CD4-positive, CD25-positive, alpha-beta regulatory T cell (primary cell): ENCODE measurements around the gene ZMYND8. TPM values are rescaled to one million over a fixed set of nuclear protein-coding genes. Genes with fewer than 3 reads are reported as not detected.

Source experiments
- ATAC-seq, 2 donors: fragments of 150-1000 bp; cut with Tn5 transposase; one replicate each; pipeline ENCODE4 v1.10.0; 2021; ENCODE audit warnings: low read depth in 2 of 2, moderate number of reproducible peaks in 2 of 2, moderate library complexity in 1 of 2
- DNase-seq, 3 donors: peaks; one replicate each; pipeline versions ENCODE4 v3.0.0 to v3.0.0-alpha.2; 2012 to 2022; ENCODE audit warnings: mixed read lengths in 1 of 3
- H3K27ac ChIP-seq: one replicate; pipeline ENCODE4 v1.7.0; 2013; ENCODE audit warnings: mild to moderate bottlenecking, low read length; ENCODE audit not compliant: insufficient read depth, poor library complexity, severe bottlenecking
- H3K27me3 ChIP-seq: one replicate; pipeline ENCODE4 v1.7.0; 2013; ENCODE audit warnings: low read length; ENCODE audit not compliant: control insufficient read depth, insufficient read depth
- H3K36me3 ChIP-seq: one replicate; pipeline ENCODE4 v1.7.0; 2013; ENCODE audit warnings: mild to moderate bottlenecking, low read length, moderate library complexity; ENCODE audit not compliant: control insufficient read depth, insufficient read depth
- H3K4me1 ChIP-seq: 2 replicates; pipeline ENCODE4 v1.7.0; 2013; ENCODE audit warnings: mild to moderate bottlenecking, low read length; ENCODE audit not compliant: insufficient read depth, control insufficient read depth, poor library complexity, severe bottlenecking
- H3K4me3 ChIP-seq: one replicate; pipeline ENCODE4 v1.7.0; 2013; ENCODE audit warnings: low read depth, mild to moderate bottlenecking, low read length, moderate library complexity
- H3K9me3 ChIP-seq, 2 experiments: 1 replicate in 1 of 2; 2 replicates in 1 of 2; pipeline ENCODE4 v1.7.0; 2013; ENCODE audit warnings: low read length in 2 of 2, mild to moderate bottlenecking in 1 of 2, moderate library complexity in 1 of 2; ENCODE audit not compliant: control insufficient read depth in 2 of 2
- H3K27ac Mint-ChIP-seq, 3 donors: one replicate each; pipeline ENCODE4 v1.8.0; 2020 to 2022; ENCODE audit warnings: mild to moderate bottlenecking in 3 of 3, mixed read lengths in 3 of 3, moderate library complexity in 2 of 3
- H3K27me3 Mint-ChIP-seq: one replicate; pipeline ENCODE4 v1.8.0; 2022; ENCODE audit warnings: mild to moderate bottlenecking, mixed read lengths
- H3K36me3 Mint-ChIP-seq: one replicate; pipeline ENCODE4 v1.8.0; 2020; ENCODE audit warnings: mixed read lengths
- H3K4me1 Mint-ChIP-seq, 4 donors: one replicate each; pipeline ENCODE4 v1.8.0; 2020 to 2022; ENCODE audit warnings: mixed read lengths in 4 of 4, mild to moderate bottlenecking in 1 of 4
- H3K4me3 Mint-ChIP-seq, 4 donors: one replicate each; pipeline ENCODE4 v1.8.0; 2020 to 2022; ENCODE audit warnings: mild to moderate bottlenecking in 4 of 4, mixed read lengths in 4 of 4, moderate library complexity in 3 of 4
- H3K9me3 Mint-ChIP-seq, 7 donors: one replicate each; pipeline ENCODE4 v1.8.0; 2020 to 2022; ENCODE audit warnings: mixed read lengths in 7 of 7, mild to moderate bottlenecking in 3 of 7, moderate library complexity in 2 of 7
- polyA plus RNA-seq, 4 donors: library from polyadenylated mRNA; unstranded; fragments of 300-500 nt; fragmentation: Illumina TruSeq; gene quantifications; one replicate each; pipeline ENCODE4 v1.2.3, GENCODE V29; 2021
- total RNA-seq: library from RNA; stranded (reverse); gene quantifications from one replicate; pipeline ENCODE4 v1.2.3, GENCODE V29; 2022

Gene ZMYND8
- total and polyA plus RNA-seq, 5 donors from 2014 or later: 7.5 to 47.2 (median 8.9) TPM

- no peak for ATAC-seq
- no peaks in the 10 kb centered on the region for H3K27me3 ChIP-seq
- H3K27ac ChIP-seq: peak overlapping the region; percentile 89
- peak overlapping the region; percentile 94 to 96 (median 95) for H3K4me3 Mint-ChIP-seq
- no peaks in the 10 kb centered on the region for H3K9me3 Mint-ChIP-seq
- H3K4me3 ChIP-seq: peak overlapping the region; percentile 93
- DNase-seq: no peak
- H3K4me1 Mint-ChIP-seq: peaks cover 24 to 44% (median 31%) of the 10 kb centered on the region in 4 donors
- no peaks in the 10 kb centered on the region for H3K27me3 Mint-ChIP-seq
- no peaks in the 10 kb centered on the region for H3K9me3 ChIP-seq
- H3K36me3 Mint-ChIP-seq: peaks cover 19% of the 10 kb centered on the region
- H3K36me3 ChIP-seq: peaks cover 3% of the 10 kb centered on the region
- peak overlapping the region; percentile 87 to 99 (median 99) for H3K27ac Mint-ChIP-seq
- H3K4me1 ChIP-seq: peaks cover 84% of the 10 kb centered on the region
Measured at GRCh38 chr20:47354464-47354713, 2.1 kb downstream of the ZMYND8 start.

- Histone ChIP-seq H3K27me3 (no peaks in the 10 kb centered on the region), H3K27ac (no peak overlapping the region), H3K36me3 (peaks cover 3% of the 10 kb centered on the region), H3K4me1 (peaks cover 86% of the 10 kb centered on the region), H3K4me3 (peak overlapping the region; percentile 93), H3K9me3 (no peaks in the 10 kb centered on the region)
- no peaks in the 10 kb centered on the region for H3K27me3 Mint-ChIP-seq
- H3K36me3 Mint-ChIP-seq: peaks cover 19% of the 10 kb centered on the region
- ATAC-seq: no peak
- peaks cover 23 to 41% (median 27%) of the 10 kb centered on the region in 4 donors for H3K4me1 Mint-ChIP-seq
- peak overlapping the region; percentile 94 to 96 (median 95) for H3K4me3 Mint-ChIP-seq
- peak overlapping the region; percentile 87 to 99 (median 99) for H3K27ac Mint-ChIP-seq
- no peaks in the 10 kb centered on the region for H3K9me3 Mint-ChIP-seq
- no peak for DNase-seq
Measured at GRCh38 chr20:47353692-47354463, 2.6 kb downstream of the ZMYND8 start.

DNA sequence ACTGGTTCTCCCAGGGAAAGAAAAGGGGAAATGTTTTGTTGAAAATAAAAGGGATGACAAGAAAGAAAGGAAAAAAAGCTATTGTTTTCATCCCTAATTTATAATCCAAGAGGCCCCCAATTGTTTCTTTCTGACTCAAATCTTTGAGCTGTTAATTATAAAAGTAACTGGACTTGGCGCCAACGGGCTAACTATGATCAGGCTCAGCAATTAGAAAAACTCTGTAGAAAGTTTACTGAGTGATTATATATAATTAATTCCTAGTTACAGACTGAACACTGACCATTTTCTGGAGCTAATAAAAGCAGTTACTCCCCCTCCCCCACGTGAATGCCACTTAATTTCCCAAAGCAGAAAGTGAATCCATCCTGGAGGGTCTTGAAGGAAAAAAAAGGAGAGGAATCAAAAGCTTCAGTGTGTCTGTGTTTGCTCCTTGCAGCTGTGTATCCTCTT is 3.2 kb downstream of the ZMYND8 start:
- peak overlapping the region; percentile 93 for H3K4me3 ChIP-seq

GRCh38 chr20:47352332-47353238 is 3.9 kb downstream of the ZMYND8 start:
- peak overlapping the region; percentile 93 for H3K4me3 ChIP-seq
- Mint-ChIP-seq H3K4me3 (peak overlapping the region in 2 of 4 donors; percentile 78 to 96), H3K27me3 (no peaks in the 10 kb centered on the region), H3K36me3 (peaks cover 22% of the 10 kb centered on the region), H3K4me1 (peaks cover 15 to 39% (median 20%) of the 10 kb centered on the region in 4 donors), H3K9me3 (no peaks in the 10 kb centered on the region), H3K27ac (peak overlapping the region in 2 of 3 donors; percentile 67 to 86)
- H3K4me1 ChIP-seq: peaks cover 91% of the 10 kb centered on the region
- no peaks in the 10 kb centered on the region for H3K9me3 ChIP-seq
- DNase-seq (no peak), ATAC-seq (no peak)
- H3K27ac ChIP-seq: no peak overlapping the region
- H3K36me3 ChIP-seq: peaks cover 15% of the 10 kb centered on the region
- no peaks in the 10 kb centered on the region for H3K27me3 ChIP-seq

More for the DNA sequence above, 3.2 kb downstream of the ZMYND8 start:
- peak overlapping the region; percentile 60 to 96 (median 95) for H3K4me3 Mint-ChIP-seq
- peaks cover 19% of the 10 kb centered on the region for H3K36me3 Mint-ChIP-seq
- H3K4me1 ChIP-seq: peaks cover 88% of the 10 kb centered on the region
- no peaks in the 10 kb centered on the region for H3K27me3 Mint-ChIP-seq
- peak overlapping the region; percentile 46 to 86 (median 67) for H3K27ac Mint-ChIP-seq
- ATAC-seq (no peak), DNase-seq (no peak)
- H3K27ac ChIP-seq: no peak overlapping the region
- no peaks in the 10 kb centered on the region for H3K9me3 ChIP-seq
- peaks cover 21 to 41% (median 25%) of the 10 kb centered on the region in 4 donors for H3K4me1 Mint-ChIP-seq
- H3K36me3 ChIP-seq: peaks cover 9% of the 10 kb centered on the region
- no peaks in the 10 kb centered on the region for H3K27me3 ChIP-seq
- H3K9me3 Mint-ChIP-seq: no peaks in the 10 kb centered on the region

DNA sequence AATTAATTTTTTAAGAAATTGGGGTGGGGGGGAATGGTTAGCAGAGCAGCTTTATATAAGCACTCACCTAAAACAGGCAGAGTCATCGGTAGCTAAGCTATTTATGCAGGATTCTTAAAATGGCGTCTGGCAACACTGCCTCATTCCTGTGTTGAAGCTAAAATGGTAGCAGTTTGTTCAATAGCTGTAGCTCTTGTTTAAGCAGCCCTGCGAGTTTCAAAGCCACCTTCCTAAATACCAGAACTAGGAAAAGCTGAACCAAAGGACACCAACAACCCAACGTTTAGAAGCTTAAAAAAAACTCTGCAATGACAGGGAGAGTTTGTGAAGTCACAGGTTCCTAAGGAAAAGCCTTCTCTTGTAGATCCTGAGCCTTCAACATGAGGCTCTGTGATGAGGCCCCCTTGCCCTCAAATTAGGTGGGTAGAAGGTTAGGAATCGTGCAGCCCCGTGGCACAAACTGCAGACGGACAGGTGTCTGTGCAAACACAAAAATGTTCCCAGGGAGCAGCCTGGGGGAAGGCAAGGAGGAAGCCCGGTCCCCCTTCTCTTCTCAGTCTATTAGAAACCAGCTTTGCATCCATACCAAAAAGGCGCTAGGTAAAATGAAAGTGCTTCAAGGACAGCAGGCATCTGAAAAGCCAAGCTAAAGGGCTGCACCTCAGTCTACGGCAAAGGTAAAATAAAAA is 4.7 kb downstream of the ZMYND8 start:
- H3K36me3 ChIP-seq: peaks cover 23% of the 10 kb centered on the region
- Mint-ChIP-seq H3K36me3 (peaks cover 22% of the 10 kb centered on the region), H3K27ac (peak overlapping the region in 2 of 3 donors; percentile 20 to 67), H3K4me1 (peaks cover 11 to 44% (median 15%) of the 10 kb centered on the region in 4 donors), H3K9me3 (no peaks in the 10 kb centered on the region), H3K27me3 (no peaks in the 10 kb centered on the region), H3K4me3 (peak overlapping the region in 1 of 4 donors; percentile 21)
- peaks cover 83% of the 10 kb centered on the region for H3K4me1 ChIP-seq
- H3K27ac ChIP-seq: no peak overlapping the region
- DNase-seq: no peak
- no peaks in the 10 kb centered on the region for H3K9me3 ChIP-seq
- H3K4me3 ChIP-seq: peak overlapping the region; percentile 40
- H3K27me3 ChIP-seq: no peaks in the 10 kb centered on the region
- no peak for ATAC-seq

GRCh38 chr20:47350691-47351545 is 5.6 kb downstream of the ZMYND8 start:
- Mint-ChIP-seq H3K27ac (no peak overlapping the region), H3K36me3 (peaks cover 25% of the 10 kb centered on the region), H3K27me3 (no peaks in the 10 kb centered on the region), H3K9me3 (no peaks in the 10 kb centered on the region), H3K4me1 (peaks cover 3 to 48% (median 13%) of the 10 kb centered on the region in 4 donors), H3K4me3 (no peak overlapping the region)
- no peak for ATAC-seq
- no peaks in the 10 kb centered on the region for H3K27me3 ChIP-seq
- H3K9me3 ChIP-seq: no peaks in the 10 kb centered on the region
- H3K27ac ChIP-seq: peak overlapping the region; percentile 1
- peak overlapping the region; percentile 66 for H3K4me3 ChIP-seq
- H3K4me1 ChIP-seq: peaks cover 75% of the 10 kb centered on the region
- DNase-seq: no peak
- H3K36me3 ChIP-seq: peaks cover 27% of the 10 kb centered on the region

DNA sequence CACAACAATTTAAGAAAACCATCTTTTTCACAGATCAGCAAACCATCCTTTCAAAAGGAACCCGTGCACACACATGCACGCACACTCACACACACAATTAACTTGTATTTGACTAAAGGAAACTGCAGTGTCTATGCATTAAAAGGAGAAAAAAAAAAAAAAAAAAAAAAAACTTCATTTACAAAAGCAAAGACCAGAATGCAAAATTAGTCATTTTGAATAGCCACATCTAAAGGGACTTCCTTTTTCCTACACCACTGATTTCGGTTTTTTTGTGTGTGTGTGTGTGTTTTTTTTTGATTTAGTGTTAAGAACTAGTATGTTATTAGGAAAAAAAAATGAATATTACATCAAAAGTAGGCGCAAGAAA is 6.3 kb downstream of the ZMYND8 start:
- no peaks in the 10 kb centered on the region for H3K27me3 Mint-ChIP-seq
- peak overlapping the region; percentile 66 for H3K4me3 ChIP-seq
- H3K9me3 ChIP-seq: no peaks in the 10 kb centered on the region
- H3K27ac Mint-ChIP-seq: no peak overlapping the region
- peaks cover 32% of the 10 kb centered on the region for H3K36me3 ChIP-seq
- peak overlapping the region; percentile 1 for H3K27ac ChIP-seq
- no peaks in the 10 kb centered on the region for H3K27me3 ChIP-seq
- no peak overlapping the region for H3K4me3 Mint-ChIP-seq
- ATAC-seq (peak; percentile 22 to 61), DNase-seq (peak in 2 of 3 donors; percentile 53 to 64)
- H3K4me1 ChIP-seq: peaks cover 67% of the 10 kb centered on the region
- H3K36me3 Mint-ChIP-seq: peaks cover 24% of the 10 kb centered on the region
- peaks cover 2 to 43% (median 12%) of the 10 kb centered on the region in 4 donors for H3K4me1 Mint-ChIP-seq
- H3K9me3 Mint-ChIP-seq: no peaks in the 10 kb centered on the region
